ENCODE measurements around the gene KIAA1217.

The KIAA1217 gene

DNA sequence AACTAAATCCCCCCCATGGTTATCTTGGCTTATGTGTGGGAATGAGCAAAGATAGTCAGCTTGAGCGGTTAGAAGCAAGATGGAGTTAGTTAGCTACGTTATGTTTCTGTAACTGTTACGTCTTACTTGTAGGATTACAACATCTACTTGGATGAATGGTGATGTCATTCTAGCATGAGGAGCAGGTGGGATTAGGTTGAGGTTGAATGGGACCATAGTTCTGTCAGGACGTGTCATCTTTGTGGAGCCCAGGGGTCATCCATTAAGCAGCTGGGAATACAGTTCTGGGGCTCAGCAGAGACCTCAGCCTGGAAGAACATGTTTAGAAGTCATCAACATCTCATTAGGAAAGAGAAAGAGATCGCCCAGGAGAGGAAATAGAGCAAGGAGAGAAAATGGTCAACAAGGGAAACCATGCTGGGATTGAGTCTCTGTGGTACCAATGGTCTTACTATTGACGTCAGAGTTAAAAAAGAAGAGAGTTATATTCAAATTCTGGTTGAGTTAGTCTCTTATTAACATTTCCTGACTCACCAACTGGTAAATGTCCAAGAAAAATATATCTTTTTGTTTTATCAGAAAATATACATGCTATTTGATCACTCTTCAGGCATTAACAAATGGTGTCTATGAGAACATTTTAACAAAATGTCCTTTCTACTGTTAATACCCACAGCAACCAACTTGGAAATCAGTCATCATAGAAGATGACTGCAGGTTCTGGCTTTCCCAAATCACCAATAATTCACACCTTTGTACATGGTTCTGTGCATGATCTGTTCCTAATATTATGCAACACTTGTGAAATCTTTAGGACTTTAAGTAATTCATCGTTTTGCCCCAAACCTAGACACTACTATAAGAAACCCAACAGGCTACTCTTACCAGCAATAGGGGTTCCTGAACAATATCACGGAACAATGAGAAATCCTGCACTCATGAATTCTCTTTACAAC, 96.9 kb downstream of the KIAA1217 start:
- Histone ChIP-seq H3K27ac (ENCODE audit: low read depth, low read length) (no peak overlapping the region), H3K9me3 (ENCODE audit: control insufficient read depth in 1 of 2, low read length in 2 of 2) (no peaks in the 10 kb centered on the region), H3K4me3 (ENCODE audit: low read depth in 1 of 2, low read length in 2 of 2) (no peak overlapping the region), H3K36me3 (ENCODE audit: control insufficient read depth in 1 of 2, insufficient read depth in 2 of 2, low read length in 2 of 2) (no peaks in the 10 kb centered on the region), H3K27me3 (ENCODE audit: control insufficient read depth in 1 of 2, insufficient read depth in 2 of 2, low read length in 2 of 2) (no peaks in the 10 kb centered on the region), H3K9ac (ENCODE audit: low read depth in 1 of 2, low read length in 2 of 2) (no peak overlapping the region), H3K4me1 (ENCODE audit: control insufficient read depth in 1 of 2, insufficient read depth in 2 of 2, low read length in 2 of 2) (no peaks in the 10 kb centered on the region)

GRCh38 chr10:24306507-24306875, 97.6 kb downstream of the KIAA1217 start:
- Histone ChIP-seq H3K4me3 (ENCODE audit: low read depth in 1 of 2, low read length in 2 of 2) (no peak overlapping the region), H3K4me1 (ENCODE audit: control insufficient read depth in 1 of 2, insufficient read depth in 2 of 2, low read length in 2 of 2) (no peaks in the 10 kb centered on the region), H3K36me3 (ENCODE audit: control insufficient read depth in 1 of 2, insufficient read depth in 2 of 2, low read length in 2 of 2) (no peaks in the 10 kb centered on the region), H3K9ac (ENCODE audit: low read depth in 1 of 2, low read length in 2 of 2) (no peak overlapping the region), H3K9me3 (ENCODE audit: control insufficient read depth in 1 of 2, low read length in 2 of 2) (no peaks in the 10 kb centered on the region), H3K27ac (ENCODE audit: low read depth, low read length) (no peak overlapping the region), H3K27me3 (ENCODE audit: control insufficient read depth in 1 of 2, insufficient read depth in 2 of 2, low read length in 2 of 2) (no peaks in the 10 kb centered on the region)

GRCh38 chr10:24307116-24307515, 98.2 kb downstream of the KIAA1217 start:
- Histone ChIP-seq H3K36me3 (ENCODE audit: control insufficient read depth in 1 of 2, insufficient read depth in 2 of 2, low read length in 2 of 2) (no peaks in the 10 kb centered on the region), H3K9me3 (ENCODE audit: control insufficient read depth in 1 of 2, low read length in 2 of 2) (no peaks in the 10 kb centered on the region), H3K4me1 (ENCODE audit: control insufficient read depth in 1 of 2, insufficient read depth in 2 of 2, low read length in 2 of 2) (no peaks in the 10 kb centered on the region), H3K4me3 (ENCODE audit: low read depth in 1 of 2, low read length in 2 of 2) (no peak overlapping the region), H3K9ac (ENCODE audit: low read depth in 1 of 2, low read length in 2 of 2) (no peak overlapping the region), H3K27me3 (ENCODE audit: control insufficient read depth in 1 of 2, insufficient read depth in 2 of 2, low read length in 2 of 2) (no peaks in the 10 kb centered on the region), H3K27ac (ENCODE audit: low read depth, low read length) (no peak overlapping the region)

DNA sequence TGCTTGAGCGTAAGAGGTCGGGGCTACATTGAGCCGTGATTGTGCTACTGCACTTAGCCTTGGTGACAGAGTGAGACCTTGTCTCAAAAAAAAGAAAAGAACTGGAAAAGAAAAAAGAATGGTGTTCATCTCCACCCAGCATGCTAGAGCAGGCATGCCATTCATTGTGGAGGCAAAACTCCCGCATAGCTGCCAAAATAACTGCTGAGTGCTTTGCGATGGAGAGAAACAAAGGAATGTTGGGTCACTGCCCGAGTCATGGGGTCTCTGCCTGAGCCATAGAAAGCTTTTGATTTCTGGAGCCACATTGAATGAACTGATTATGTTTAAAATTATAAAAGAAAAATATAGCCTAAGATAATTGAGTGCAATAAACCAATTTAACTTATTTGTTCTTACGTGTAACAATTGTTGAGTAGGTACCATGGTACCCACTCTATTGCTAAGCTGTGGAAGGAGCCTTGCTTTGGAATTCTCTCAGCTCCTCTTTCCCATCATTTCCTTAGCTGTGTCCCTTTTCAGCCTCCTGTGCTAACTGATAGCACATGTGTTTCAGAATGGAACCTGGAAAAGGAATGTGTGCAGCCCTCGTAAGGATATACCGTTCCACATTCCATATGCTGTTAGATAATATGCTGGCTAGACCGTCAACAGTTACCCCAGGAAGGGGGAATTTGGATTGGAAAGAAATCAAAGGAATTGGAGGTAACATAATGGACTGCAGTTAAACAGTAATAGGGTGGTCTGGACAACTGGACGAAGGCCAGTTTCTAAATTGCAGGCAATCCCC, 99.0 kb downstream of the KIAA1217 start:
- Histone ChIP-seq H3K27ac (ENCODE audit: low read depth, low read length) (no peak overlapping the region), H3K9ac (ENCODE audit: low read depth in 1 of 2, low read length in 2 of 2) (no peak overlapping the region), H3K36me3 (ENCODE audit: control insufficient read depth in 1 of 2, insufficient read depth in 2 of 2, low read length in 2 of 2) (no peaks in the 10 kb centered on the region), H3K27me3 (ENCODE audit: control insufficient read depth in 1 of 2, insufficient read depth in 2 of 2, low read length in 2 of 2) (no peaks in the 10 kb centered on the region), H3K9me3 (ENCODE audit: control insufficient read depth in 1 of 2, low read length in 2 of 2) (no peaks in the 10 kb centered on the region), H3K4me3 (ENCODE audit: low read depth in 1 of 2, low read length in 2 of 2) (no peak overlapping the region), H3K4me1 (ENCODE audit: control insufficient read depth in 1 of 2, insufficient read depth in 2 of 2, low read length in 2 of 2) (no peaks in the 10 kb centered on the region)

DNA sequence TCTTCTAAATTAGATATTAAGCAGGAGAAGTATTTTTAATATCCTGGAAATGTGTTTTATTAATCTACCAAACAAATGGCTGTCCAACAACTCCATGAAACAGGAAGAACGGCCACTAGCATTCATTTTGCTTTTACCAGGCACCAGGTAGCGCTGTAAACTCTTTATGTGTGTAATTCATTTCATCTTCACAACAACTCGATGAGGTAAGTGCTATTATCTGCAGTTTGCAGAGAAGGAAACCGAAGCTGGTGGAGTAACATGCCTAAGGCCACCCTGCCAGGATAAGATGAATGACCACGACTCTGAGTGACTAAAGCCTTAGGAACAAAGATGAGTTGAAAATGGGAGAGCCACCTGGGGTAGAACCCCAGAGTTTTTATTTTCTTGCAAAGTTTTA, 101.2 kb downstream of the KIAA1217 start:
- H3K9me3 ChIP-seq (ENCODE audit: control insufficient read depth in 1 of 2, low read length in 2 of 2) = no peaks in the 10 kb centered on the region
- no peaks in the 10 kb centered on the region for H3K4me1 ChIP-seq (ENCODE audit: control insufficient read depth in 1 of 2, insufficient read depth in 2 of 2, low read length in 2 of 2)
- H3K27me3 ChIP-seq (ENCODE audit: control insufficient read depth in 1 of 2, insufficient read depth in 2 of 2, low read length in 2 of 2) = no peaks in the 10 kb centered on the region
- no peak overlapping the region for H3K4me3 ChIP-seq (ENCODE audit: low read depth in 1 of 2, low read length in 2 of 2)
- H3K27ac ChIP-seq (ENCODE audit: low read depth, low read length) = no peak overlapping the region
- H3K9ac ChIP-seq (ENCODE audit: low read depth in 1 of 2, low read length in 2 of 2) = no peak overlapping the region
- no peaks in the 10 kb centered on the region for H3K36me3 ChIP-seq (ENCODE audit: control insufficient read depth in 1 of 2, insufficient read depth in 2 of 2, low read length in 2 of 2)

GRCh38 chr10:24311888-24312287, 103.0 kb downstream of the KIAA1217 start:
- no peaks in the 10 kb centered on the region for H3K9me3 ChIP-seq (ENCODE audit: control insufficient read depth in 1 of 2, low read length in 2 of 2)
- H3K9ac ChIP-seq (ENCODE audit: low read depth in 1 of 2, low read length in 2 of 2) = no peak overlapping the region
- no peaks in the 10 kb centered on the region for H3K4me1 ChIP-seq (ENCODE audit: control insufficient read depth in 1 of 2, insufficient read depth in 2 of 2, low read length in 2 of 2)
- no peaks in the 10 kb centered on the region for H3K27me3 ChIP-seq (ENCODE audit: control insufficient read depth in 1 of 2, insufficient read depth in 2 of 2, low read length in 2 of 2)
- H3K36me3 ChIP-seq (ENCODE audit: control insufficient read depth in 1 of 2, insufficient read depth in 2 of 2, low read length in 2 of 2) = no peaks in the 10 kb centered on the region
- H3K4me3 ChIP-seq (ENCODE audit: low read depth in 1 of 2, low read length in 2 of 2) = no peak overlapping the region
- H3K27ac ChIP-seq (ENCODE audit: low read depth, low read length) = no peak overlapping the region

DNA sequence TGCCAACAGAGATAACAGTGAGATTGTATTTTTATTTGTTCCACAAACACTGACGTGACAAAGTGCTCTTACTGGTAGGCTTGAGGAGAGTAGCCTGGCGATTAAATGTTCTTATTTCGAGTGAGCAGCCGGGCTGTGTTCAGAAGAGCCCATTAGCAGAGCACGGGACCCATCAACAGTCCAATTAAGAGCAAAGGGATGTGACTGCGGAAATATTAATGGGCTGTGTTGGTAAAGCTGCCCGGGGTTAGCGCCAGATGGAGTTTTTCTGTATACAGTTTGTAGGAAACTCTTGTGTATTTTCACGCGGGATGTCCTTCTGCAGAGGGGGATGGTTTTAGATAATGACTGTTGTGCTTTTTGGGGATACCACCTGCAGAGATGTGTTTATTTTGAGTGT, 104.3 kb downstream of the KIAA1217 start:
- H3K27me3 ChIP-seq (ENCODE audit: control insufficient read depth in 1 of 2, insufficient read depth in 2 of 2, low read length in 2 of 2) = no peaks in the 10 kb centered on the region
- H3K9me3 ChIP-seq (ENCODE audit: control insufficient read depth in 1 of 2, low read length in 2 of 2) = no peaks in the 10 kb centered on the region
- no peak overlapping the region for H3K27ac ChIP-seq (ENCODE audit: low read depth, low read length)
- H3K9ac ChIP-seq (ENCODE audit: low read depth in 1 of 2, low read length in 2 of 2) = no peak overlapping the region
- H3K4me3 ChIP-seq (ENCODE audit: low read depth in 1 of 2, low read length in 2 of 2) = no peak overlapping the region
- no peaks in the 10 kb centered on the region for H3K36me3 ChIP-seq (ENCODE audit: control insufficient read depth in 1 of 2, insufficient read depth in 2 of 2, low read length in 2 of 2)
- H3K4me1 ChIP-seq (ENCODE audit: control insufficient read depth in 1 of 2, insufficient read depth in 2 of 2, low read length in 2 of 2) = peaks cover 0 to 3% of the 10 kb centered on the region in 2 donors

DNA sequence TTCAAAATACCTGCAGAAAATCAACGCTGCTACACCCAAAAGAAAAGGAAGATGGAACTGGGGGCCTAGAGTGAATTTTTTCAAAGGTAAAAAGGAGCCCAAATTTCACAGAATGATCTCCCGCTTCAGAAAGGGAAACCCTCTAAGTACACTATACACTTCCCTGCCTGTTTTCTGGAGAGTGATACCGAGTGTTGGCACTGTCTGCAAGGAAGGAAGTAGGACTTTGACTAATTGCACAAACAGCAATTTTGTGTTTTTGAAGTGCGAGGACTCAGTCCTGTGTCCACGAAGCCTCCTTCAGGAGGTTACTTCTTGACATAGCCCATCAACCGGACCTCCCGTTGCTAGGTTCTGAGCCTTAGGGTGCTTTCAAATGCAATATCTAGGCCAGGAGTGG, 106.3 kb downstream of the KIAA1217 start:
- Histone ChIP-seq H3K9ac (ENCODE audit: low read depth in 1 of 2, low read length in 2 of 2) (no peak overlapping the region), H3K4me3 (ENCODE audit: low read depth in 1 of 2, low read length in 2 of 2) (no peak overlapping the region), H3K4me1 (ENCODE audit: control insufficient read depth in 1 of 2, insufficient read depth in 2 of 2, low read length in 2 of 2) (peaks cover 0 to 4% of the 10 kb centered on the region in 2 donors), H3K36me3 (ENCODE audit: control insufficient read depth in 1 of 2, insufficient read depth in 2 of 2, low read length in 2 of 2) (no peaks in the 10 kb centered on the region), H3K27ac (ENCODE audit: low read depth, low read length) (no peak overlapping the region), H3K9me3 (ENCODE audit: control insufficient read depth in 1 of 2, low read length in 2 of 2) (no peaks in the 10 kb centered on the region), H3K27me3 (ENCODE audit: control insufficient read depth in 1 of 2, insufficient read depth in 2 of 2, low read length in 2 of 2) (no peaks in the 10 kb centered on the region)

DNA sequence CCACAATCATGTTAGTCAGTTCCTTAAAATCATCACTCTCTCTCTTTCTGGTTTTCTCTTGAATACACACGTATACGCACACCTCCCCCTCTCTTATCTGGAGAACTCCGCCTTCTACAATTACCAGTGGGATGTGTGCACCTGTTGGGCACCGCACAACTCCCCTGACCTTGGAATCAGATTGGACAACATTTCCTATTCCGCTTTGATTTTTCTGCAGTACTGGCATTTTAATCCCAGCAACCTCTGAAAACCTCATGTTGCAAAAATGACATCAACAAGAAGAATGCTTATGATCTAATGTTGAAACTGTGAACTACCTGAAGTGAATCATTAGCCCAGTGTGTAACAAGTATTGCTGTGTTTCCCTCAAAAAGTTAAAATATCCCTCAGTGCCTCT, 109.6 kb downstream of the KIAA1217 start:
- no peak overlapping the region for H3K4me3 ChIP-seq (ENCODE audit: low read depth in 1 of 2, low read length in 2 of 2)
- H3K4me1 ChIP-seq (ENCODE audit: control insufficient read depth in 1 of 2, insufficient read depth in 2 of 2, low read length in 2 of 2) = peaks cover 0 to 4% of the 10 kb centered on the region in 2 donors
- H3K27me3 ChIP-seq (ENCODE audit: control insufficient read depth in 1 of 2, insufficient read depth in 2 of 2, low read length in 2 of 2) = no peaks in the 10 kb centered on the region
- H3K9me3 ChIP-seq (ENCODE audit: control insufficient read depth in 1 of 2, low read length in 2 of 2) = no peaks in the 10 kb centered on the region
- H3K36me3 ChIP-seq (ENCODE audit: control insufficient read depth in 1 of 2, insufficient read depth in 2 of 2, low read length in 2 of 2) = no peaks in the 10 kb centered on the region
- no peak overlapping the region for H3K27ac ChIP-seq (ENCODE audit: low read depth, low read length)
- no peak overlapping the region for H3K9ac ChIP-seq (ENCODE audit: low read depth in 1 of 2, low read length in 2 of 2)

GRCh38 chr10:24320373-24320772, 111.4 kb downstream of the KIAA1217 start:
- Histone ChIP-seq H3K4me1 (ENCODE audit: control insufficient read depth in 1 of 2, insufficient read depth in 2 of 2, low read length in 2 of 2) (peaks cover 0 to 4% of the 10 kb centered on the region in 2 donors), H3K4me3 (ENCODE audit: low read depth in 1 of 2, low read length in 2 of 2) (no peak overlapping the region), H3K9ac (ENCODE audit: low read depth in 1 of 2, low read length in 2 of 2) (no peak overlapping the region), H3K27ac (ENCODE audit: low read depth, low read length) (no peak overlapping the region), H3K27me3 (ENCODE audit: control insufficient read depth in 1 of 2, insufficient read depth in 2 of 2, low read length in 2 of 2) (no peaks in the 10 kb centered on the region), H3K36me3 (ENCODE audit: control insufficient read depth in 1 of 2, insufficient read depth in 2 of 2, low read length in 2 of 2) (no peaks in the 10 kb centered on the region), H3K9me3 (ENCODE audit: control insufficient read depth in 1 of 2, low read length in 2 of 2) (no peaks in the 10 kb centered on the region)

All from duodenal mucosa (tissue), 2 donors.